Right lobe of liver (tissue), 6 donors: ENCODE measurements around the gene TMEM53. TPM values are rescaled to one million over a fixed set of nuclear protein-coding genes. Genes with fewer than 3 reads are reported as not detected.

Experiments
- ATAC-seq, 4 donors: fragments of 200-7000 bp; cut with Tn5 transposase; one replicate each; pipeline ENCODE4 v1.9.1; 2020; ENCODE audit warnings: mild to moderate bottlenecking in 4 of 4, moderate library complexity in 4 of 4
- DNase-seq, 3 donors: peaks; one replicate each; pipeline ENCODE4 v3.0.0-alpha.2; 2020
- H3K27ac ChIP-seq, 3 donors: fragments of 200-600 bp; one replicate each; pipeline ENCODE4 v1.8.0; 2022
- H3K27me3 ChIP-seq, 2 donors: fragments of 200-600 bp; one replicate each; pipeline ENCODE4 v1.8.0; 2022
- H3K36me3 ChIP-seq, 4 donors: fragments of 200-600 bp; sonication (generic) in 1 of 4; one replicate each; pipeline versions ENCODE4 v1.5.1 to v1.8.0; 2017 to 2022; ENCODE audit warnings: control low read depth in 1 of 4
- H3K4me1 ChIP-seq, 4 donors: fragments of 200-600 bp; sonication (generic) in 1 of 4; one replicate each; pipeline versions ENCODE4 v1.5.1 to v1.8.0; 2017 to 2022; ENCODE audit warnings: control low read depth in 1 of 4
- H3K4me3 ChIP-seq, 3 donors: fragments of 200-600 bp; one replicate each; pipeline ENCODE4 v1.8.0; 2022
- H3K9me3 ChIP-seq, 4 donors: fragments of 200-600 bp; sonication (generic) in 1 of 4; one replicate each; pipeline versions ENCODE4 v1.5.1 to v1.8.0; 2017 to 2022; ENCODE audit warnings: control low read depth in 1 of 4
- POLR2A ChIP-seq: fragments of 450-650 bp; IDR thresholded peaks from one replicate; pipeline ENCODE4 v1.6.1; 2017; ENCODE audit warnings: antibody characterized with exemption, mild to moderate bottlenecking
- WGBS: methylation state at CpG from one replicate; pipeline ENCODE4 v1.1.6; 2018; ENCODE audit warnings: low coverage, low lambda C conversion rate; ENCODE audit not compliant: insufficient coverage; ENCODE audit errors: missing lambda C conversion rate; 5-methylcytosine and 5-hydroxymethylcytosine counted together
- intact Hi-C, 2 donors: fragments of 100-400 bp; cut with DNase I; formaldehyde crosslinking; loops; one replicate each; pipeline versions ENCODE4 v1.11.2 to v1.14.1; 2022
- total RNA-seq, 6 experiments: library from RNA; depleted of rRNA in 2 of 6; stranded (reverse); fragments of >200 nt in 2 of 6; fragmentation: NEBNext Ultra II Directional in 3 of 6; extraction: Animal tissue kit (Norgen Biotek cat#: 25700) in 3 of 6; gene quantifications; one replicate each; pipeline versions ENCODE4 v1.1.0 to v1.2.4, GENCODE V29; 2016 to 2023
- TF ChIP-seq, protein P1 (sequence below), 4 donors: fragments of 200-600 bp in 3 of 4; fragments of 450-650 bp in 1 of 4; IDR thresholded peaks; one replicate each; pipeline versions ENCODE4 v1.5.1 to v1.8.0; 2016 to 2022; ENCODE audit warnings: antibody characterized with exemption in 4 of 4, mild to moderate bottlenecking in 2 of 4
- donor health status: DM: no; HTN: yes; CAD: no.
- donor health status: DM: no; HTN: no; CAD: no.
- donor health status: DM: no; HTN: no; CAD: no.
- donor health status: DM: no; HTN: yes; CAD: no.
- donor health status: DM: no; HTN: yes; CAD: no.

The TMEM53 gene
- total RNA-seq, 6 experiments from 2014 or later = 15.8 to 31.0 (median 24.5) TPM

DNA sequence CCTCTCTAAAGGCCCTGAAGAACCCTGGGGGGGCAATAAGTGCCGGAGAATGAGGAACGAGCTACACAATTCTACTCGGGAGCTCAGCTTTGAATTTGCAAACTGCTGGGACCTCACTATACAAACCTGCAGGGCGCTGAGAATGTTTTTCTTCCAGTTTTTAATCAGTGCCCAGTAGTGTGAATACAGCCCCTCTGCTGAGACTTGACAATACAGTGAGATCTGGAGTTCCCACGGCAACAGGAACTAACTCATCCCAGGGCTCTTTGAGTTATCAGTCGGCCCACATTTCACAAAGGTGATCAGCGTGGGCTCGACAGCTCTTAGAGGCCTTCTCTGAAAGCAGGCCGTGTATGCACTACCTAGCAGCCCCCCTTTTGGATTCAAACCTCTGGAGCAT lies 41.7 kb downstream of the TMEM53 start:
- DNase-seq (no peak), ATAC-seq (peak in 1 of 4 donors; percentile 4)
- TF ChIP-seq, protein P1, sequence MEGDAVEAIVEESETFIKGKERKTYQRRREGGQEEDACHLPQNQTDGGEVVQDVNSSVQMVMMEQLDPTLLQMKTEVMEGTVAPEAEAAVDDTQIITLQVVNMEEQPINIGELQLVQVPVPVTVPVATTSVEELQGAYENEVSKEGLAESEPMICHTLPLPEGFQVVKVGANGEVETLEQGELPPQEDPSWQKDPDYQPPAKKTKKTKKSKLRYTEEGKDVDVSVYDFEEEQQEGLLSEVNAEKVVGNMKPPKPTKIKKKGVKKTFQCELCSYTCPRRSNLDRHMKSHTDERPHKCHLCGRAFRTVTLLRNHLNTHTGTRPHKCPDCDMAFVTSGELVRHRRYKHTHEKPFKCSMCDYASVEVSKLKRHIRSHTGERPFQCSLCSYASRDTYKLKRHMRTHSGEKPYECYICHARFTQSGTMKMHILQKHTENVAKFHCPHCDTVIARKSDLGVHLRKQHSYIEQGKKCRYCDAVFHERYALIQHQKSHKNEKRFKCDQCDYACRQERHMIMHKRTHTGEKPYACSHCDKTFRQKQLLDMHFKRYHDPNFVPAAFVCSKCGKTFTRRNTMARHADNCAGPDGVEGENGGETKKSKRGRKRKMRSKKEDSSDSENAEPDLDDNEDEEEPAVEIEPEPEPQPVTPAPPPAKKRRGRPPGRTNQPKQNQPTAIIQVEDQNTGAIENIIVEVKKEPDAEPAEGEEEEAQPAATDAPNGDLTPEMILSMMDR (IDR thresholded peaks at IDR 0.05) = no peak
- no peak for TF ChIP-seq POLR2A
- no peaks in the 10 kb centered on the region for H3K27me3 ChIP-seq
- 20% methylated on average over 7 of the region's 9 CpGs for WGBS
- H3K4me3 ChIP-seq = peak overlapping the region; percentile 63 to 78 (median 73)
- intact Hi-C loops = no loop called here
- H3K9me3 ChIP-seq = no peaks in the 10 kb centered on the region
- peak overlapping the region in 2 of 3 donors; percentile 82 for H3K27ac ChIP-seq
- H3K36me3 ChIP-seq = peaks cover 0 to 27% (median 9%) of the 10 kb centered on the region in 4 donors
- H3K4me1 ChIP-seq = peaks cover 0 to 17% (median 4%) of the 10 kb centered on the region in 4 donors

- peak overlapping the region; percentile 82 to 90 (median 82) for H3K27ac ChIP-seq
- peak overlapping the region; percentile 63 to 78 (median 73) for H3K4me3 ChIP-seq
- peaks cover 0 to 17% (median 4%) of the 10 kb centered on the region in 4 donors for H3K4me1 ChIP-seq
- H3K36me3 ChIP-seq = peaks cover 0 to 20% (median 8%) of the 10 kb centered on the region in 4 donors
- WGBS = 0% methylated on average over 10 of the region's 88 CpGs
- no peaks in the 10 kb centered on the region for H3K27me3 ChIP-seq
- intact Hi-C loops = no loop called here
- H3K9me3 ChIP-seq = no peaks in the 10 kb centered on the region
- peak; percentile 85 to 90 (median 90) for ATAC-seq
- DNase-seq = peak; percentile 91 to 93 (median 91)
- TF ChIP-seq POLR2A = peak; percentile 93
- TF ChIP-seq, protein P1 (IDR thresholded peaks at IDR 0.05) = no peak
Observed at GRCh38 chr1:44631647-44632539, 42.4 kb downstream of the TMEM53 start.

- ATAC-seq = no peak
- TF ChIP-seq POLR2A = no peak
- TF ChIP-seq, protein P1 (IDR thresholded peaks at IDR 0.05) = no peak
- H3K9me3 ChIP-seq = no peaks in the 10 kb centered on the region
- H3K36me3 ChIP-seq = peaks cover 0 to 14% (median 6%) of the 10 kb centered on the region in 4 donors
- H3K27ac ChIP-seq = peak overlapping the region; percentile 82 to 90 (median 82)
- H3K27me3 ChIP-seq = no peaks in the 10 kb centered on the region
- WGBS = 31% methylated on average over 3 of the region's 8 CpGs
- H3K4me3 ChIP-seq = peak overlapping the region; percentile 63 to 78 (median 73)
- H3K4me1 ChIP-seq = peaks cover 0 to 17% (median 4%) of the 10 kb centered on the region in 4 donors
- intact Hi-C loops = no loop called here
- no peak for DNase-seq
Observed at GRCh38 chr1:44631333-44631646, 43.0 kb downstream of the TMEM53 start.

- DNase-seq (no peak), ATAC-seq (no peak)
- intact Hi-C loops = no loop called here
- no peak for TF ChIP-seq POLR2A
- TF ChIP-seq, protein P1 (IDR thresholded peaks at IDR 0.05) = no peak
- Histone ChIP-seq H3K9me3 (no peaks in the 10 kb centered on the region), H3K27ac (no peak overlapping the region), H3K27me3 (no peaks in the 10 kb centered on the region), H3K4me3 (no peak overlapping the region), H3K4me1 (peaks cover 0 to 17% (median 4%) of the 10 kb centered on the region in 4 donors), H3K36me3 (peaks cover 0 to 3% (median under 1%) of the 10 kb centered on the region in 4 donors)
- whole genome bisulfite sequencing = 95% methylated on average over 2 of the region's 2 CpGs
Observed at GRCh38 chr1:44630116-44630515, 44.2 kb downstream of the TMEM53 start.
